Measurements from ENCODE around the gene ERVMER34-1.

GRCh38 chr4:52750819-52751486 is at the start of gene ERVMER34-1:
- TF ChIP-seq, protein P1, sequence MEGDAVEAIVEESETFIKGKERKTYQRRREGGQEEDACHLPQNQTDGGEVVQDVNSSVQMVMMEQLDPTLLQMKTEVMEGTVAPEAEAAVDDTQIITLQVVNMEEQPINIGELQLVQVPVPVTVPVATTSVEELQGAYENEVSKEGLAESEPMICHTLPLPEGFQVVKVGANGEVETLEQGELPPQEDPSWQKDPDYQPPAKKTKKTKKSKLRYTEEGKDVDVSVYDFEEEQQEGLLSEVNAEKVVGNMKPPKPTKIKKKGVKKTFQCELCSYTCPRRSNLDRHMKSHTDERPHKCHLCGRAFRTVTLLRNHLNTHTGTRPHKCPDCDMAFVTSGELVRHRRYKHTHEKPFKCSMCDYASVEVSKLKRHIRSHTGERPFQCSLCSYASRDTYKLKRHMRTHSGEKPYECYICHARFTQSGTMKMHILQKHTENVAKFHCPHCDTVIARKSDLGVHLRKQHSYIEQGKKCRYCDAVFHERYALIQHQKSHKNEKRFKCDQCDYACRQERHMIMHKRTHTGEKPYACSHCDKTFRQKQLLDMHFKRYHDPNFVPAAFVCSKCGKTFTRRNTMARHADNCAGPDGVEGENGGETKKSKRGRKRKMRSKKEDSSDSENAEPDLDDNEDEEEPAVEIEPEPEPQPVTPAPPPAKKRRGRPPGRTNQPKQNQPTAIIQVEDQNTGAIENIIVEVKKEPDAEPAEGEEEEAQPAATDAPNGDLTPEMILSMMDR (IDR thresholded peaks at IDR 0.05; ENCODE audit: low read depth, low read length), result no peak
- TF ChIP-seq EZH2phosphoT487 (IDR thresholded peaks at IDR 0.05; ENCODE audit: low read depth), result no peak
